Stimulated activated CD4-positive, alpha-beta T cell treated with anti-CD3 and anti-CD28 coated beads, Interleukin-12 subunit alpha, Interleukin-12 subunit beta, amount 100 ng/mL, for 48 hours (primary cell): Measurements from ENCODE around the gene ANKRD44.
A peak's percentile ranks its signal among the peaks of the same experiment; 100 is the strongest.
"Not testable (repeated sequence)": the region's sequence is repeated elsewhere in the genome, so short reads cannot be mapped to it uniquely, and the experiment has no call there.

Experiments used
- DNase-seq, 3 donors: peaks; one replicate each; pipeline ENCODE4 v3.0.0-alpha.2; 2020; ENCODE audit warnings: low read depth in 2 of 3, low spot score in 1 of 3

Gene ANKRD44

GRCh38 chr2:197079832-197080555 is 230.6 kb downstream of the ANKRD44 start:
- no peak for DNase-seq

GRCh38 chr2:197079414-197079813 is 231.2 kb downstream of the ANKRD44 start:
- no peak for DNase-seq

GRCh38 chr2:197078535-197078934 is 232.0 kb downstream of the ANKRD44 start:
- no peak for DNase-seq

- DNase-seq: no peak
Measured at GRCh38 chr2:197077336-197077735, 233.2 kb downstream of the ANKRD44 start.

- no peak for DNase-seq
Measured at GRCh38 chr2:197076652-197077051, 233.9 kb downstream of the ANKRD44 start.

- DNase-seq: peak in 1 of 3 donors; percentile 16
Measured at GRCh38 chr2:197075754-197076337, 234.7 kb downstream of the ANKRD44 start.

GRCh38 chr2:197075281-197075680 is 235.3 kb downstream of the ANKRD44 start:
- DNase-seq: no peak

GRCh38 chr2:197073701-197074433 is 236.7 kb downstream of the ANKRD44 start:
- no peak for DNase-seq

GRCh38 chr2:197073270-197073669 is 237.3 kb downstream of the ANKRD44 start:
- no peak for DNase-seq

GRCh38 chr2:197072533-197072932 is 238.0 kb downstream of the ANKRD44 start:
- no peak for DNase-seq

GRCh38 chr2:197071790-197072436 is 238.7 kb downstream of the ANKRD44 start:
- DNase-seq: no peak

- no peak for DNase-seq
Measured at GRCh38 chr2:197071213-197071612, 239.4 kb downstream of the ANKRD44 start.

- no peak for DNase-seq
Measured at GRCh38 chr2:197069958-197070357, 240.6 kb downstream of the ANKRD44 start.

- DNase-seq: not testable (repeated sequence)
Measured at GRCh38 chr2:197062574-197062973, 248.0 kb downstream of the ANKRD44 start.

- DNase-seq: no peak
Measured at GRCh38 chr2:197059477-197059876, 251.1 kb downstream of the ANKRD44 start.

GRCh38 chr2:197058777-197059300 is 251.7 kb downstream of the ANKRD44 start:
- no peak for DNase-seq

- no peak for DNase-seq
Measured at GRCh38 chr2:197057959-197058358, 252.6 kb downstream of the ANKRD44 start.

GRCh38 chr2:197055045-197055444 is 255.5 kb downstream of the ANKRD44 start:
- DNase-seq: no peak

- DNase-seq: no peak
Measured at GRCh38 chr2:197054437-197054836, 256.1 kb downstream of the ANKRD44 start.

GRCh38 chr2:197052356-197052755 is 258.2 kb downstream of the ANKRD44 start:
- no peak for DNase-seq

- DNase-seq: no peak
Measured at GRCh38 chr2:197045115-197045514, 265.5 kb downstream of the ANKRD44 start.
